T-helper 17 cell (primary cell): ENCODE results near the gene MGAT5B. TPM values are rescaled to one million over a fixed set of nuclear protein-coding genes. Genes with fewer than 3 reads are reported as not detected.

Experiments used
- ATAC-seq: fragments of 150-1000 bp; cut with Tn5 transposase; 2 replicates; pipeline ENCODE4 v1.10.0; 2021; ENCODE audit warnings: mild to moderate bottlenecking, moderate library complexity
- DNase-seq, 3 donors: peaks; one replicate each; pipeline versions ENCODE4 v3.0.0 to v3.0.0-alpha.2; 2020 to 2021
- H3K9me3 ChIP-seq: one replicate; pipeline ENCODE4 v1.7.0; 2013; ENCODE audit warnings: low read length, mild to moderate bottlenecking; ENCODE audit not compliant: control insufficient read depth, poor library complexity, severe bottlenecking
- H3K27ac Mint-ChIP-seq: one replicate; pipeline ENCODE4 v1.8.0; 2022; ENCODE audit warnings: mild to moderate bottlenecking, moderate library complexity, mixed read lengths
- H3K27me3 Mint-ChIP-seq: one replicate; pipeline ENCODE4 v1.8.0; 2022; ENCODE audit warnings: mixed read lengths
- H3K36me3 Mint-ChIP-seq: one replicate; pipeline ENCODE4 v1.8.0; 2022; ENCODE audit warnings: low read depth, mixed read lengths
- H3K4me1 Mint-ChIP-seq: one replicate; pipeline ENCODE4 v1.8.0; 2022; ENCODE audit warnings: mild to moderate bottlenecking, mixed read lengths
- H3K4me3 Mint-ChIP-seq: one replicate; pipeline ENCODE4 v1.8.0; 2022; ENCODE audit warnings: mild to moderate bottlenecking, moderate library complexity, mixed read lengths
- total RNA-seq, 4 donors: library from RNA in 2 of 4; stranded (reverse) in 2 of 4; gene quantifications; one replicate each; pipeline ENCODE4 v1.2.3 and lab custom pipeline; 2022 to 2026

MGAT5B gene
- total RNA-seq, 2 donors from 2014 or later, result 0.55 to 1.4 TPM

DNA sequence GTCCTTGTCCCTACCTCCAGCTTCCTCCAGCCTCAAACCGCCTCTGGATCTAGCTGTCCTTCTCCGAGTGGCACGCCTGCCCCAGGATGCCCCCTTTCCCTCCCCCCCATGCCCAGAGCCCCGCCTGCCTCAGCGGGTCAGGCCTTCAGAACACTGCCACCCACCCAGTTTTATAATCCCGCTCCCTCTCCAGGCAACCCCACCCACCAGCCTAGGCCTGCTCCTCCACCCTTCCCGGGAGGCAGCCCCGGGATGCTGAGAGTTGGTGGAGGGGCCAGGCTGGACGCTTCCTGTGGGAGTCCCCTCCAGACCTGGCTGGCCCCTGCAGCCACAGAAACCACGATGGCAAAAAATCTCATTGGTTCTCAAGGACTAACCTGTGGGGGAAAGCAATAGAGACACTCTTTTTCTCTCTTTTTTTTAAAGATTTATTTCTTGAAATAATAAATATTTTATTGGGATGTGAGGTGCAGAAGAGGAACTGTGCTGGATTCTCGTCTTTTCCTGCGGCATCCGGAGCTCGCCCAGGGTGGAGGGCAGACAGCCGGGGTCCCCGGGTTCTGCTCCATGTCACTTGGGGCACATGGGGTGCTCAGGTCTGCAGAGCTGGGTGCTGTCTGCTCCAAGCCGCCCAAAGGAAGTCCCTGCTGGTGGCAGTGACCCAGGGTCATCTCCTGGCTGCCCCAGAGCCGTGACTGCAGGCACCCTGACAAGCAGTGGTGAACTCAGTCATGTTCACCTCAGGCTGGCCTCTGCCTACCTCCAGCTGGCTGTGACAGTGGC is 81.9 kb downstream of the MGAT5B start:
- H3K4me1 Mint-ChIP-seq, result peaks cover 2% of the 10 kb centered on the region
- DNase-seq, result no peak
- no peak for ATAC-seq
- H3K27ac Mint-ChIP-seq, result no peak overlapping the region
- H3K36me3 Mint-ChIP-seq, result no peaks in the 10 kb centered on the region
- H3K27me3 Mint-ChIP-seq, result no peaks in the 10 kb centered on the region
- no peaks in the 10 kb centered on the region for H3K9me3 ChIP-seq
- H3K4me3 Mint-ChIP-seq, result no peak overlapping the region

DNA sequence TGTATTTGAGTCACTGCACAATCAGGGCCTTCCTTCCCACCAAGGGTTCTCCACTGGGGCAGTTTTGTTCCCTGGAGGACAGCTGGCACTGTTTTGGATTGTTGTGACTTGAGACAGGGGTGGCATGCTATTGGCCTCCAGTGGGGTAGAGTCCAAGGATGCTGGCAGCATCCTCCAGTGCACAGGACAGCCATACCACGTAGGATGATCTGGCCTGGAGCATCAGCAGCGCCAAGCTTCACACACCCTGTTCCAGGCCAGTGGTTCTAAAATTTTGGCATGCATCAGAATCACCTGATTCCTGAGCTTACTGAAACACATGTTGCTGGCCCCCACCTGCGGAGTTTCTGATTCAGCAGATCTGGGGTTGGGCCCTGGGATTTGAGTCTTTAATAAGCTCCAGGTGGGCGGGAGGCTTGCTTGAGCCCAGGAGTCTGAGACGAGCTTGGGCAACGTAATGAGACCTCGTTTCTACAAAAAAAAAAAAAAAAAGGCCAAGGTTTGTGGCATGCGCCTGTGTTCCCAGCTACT is 83.2 kb downstream of the MGAT5B start:
- Mint-ChIP-seq H3K36me3 (no peaks in the 10 kb centered on the region), H3K4me1 (peaks cover 2% of the 10 kb centered on the region), H3K27ac (no peak overlapping the region), H3K4me3 (no peak overlapping the region), H3K27me3 (no peaks in the 10 kb centered on the region)
- ATAC-seq, result no peak
- DNase-seq, result no peak
- no peaks in the 10 kb centered on the region for H3K9me3 ChIP-seq

DNA sequence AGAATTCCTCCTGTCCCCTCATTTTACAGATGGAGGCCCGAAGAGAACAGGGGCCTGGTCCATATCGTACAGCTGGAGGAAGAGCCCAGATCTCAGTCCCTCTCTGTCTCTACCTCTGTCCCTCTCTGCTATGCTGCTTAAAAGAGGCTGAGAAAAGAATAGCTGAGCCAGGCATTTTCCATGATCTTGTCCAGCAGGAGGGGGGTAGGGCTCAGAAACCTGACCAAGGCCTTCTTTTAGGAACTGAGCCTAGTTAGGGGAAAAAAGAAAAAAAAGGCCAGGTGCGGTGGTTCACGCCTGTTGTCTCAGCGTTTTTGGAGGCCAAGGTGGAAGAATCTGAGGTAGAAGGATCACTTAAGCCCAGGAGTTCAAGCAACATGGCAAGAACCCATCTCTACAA is 84.2 kb downstream of the MGAT5B start:
- Mint-ChIP-seq H3K36me3 (no peaks in the 10 kb centered on the region), H3K4me3 (no peak overlapping the region), H3K4me1 (peaks cover 2% of the 10 kb centered on the region), H3K27me3 (no peaks in the 10 kb centered on the region), H3K27ac (no peak overlapping the region)
- ATAC-seq (no peak), DNase-seq (no peak)
- no peaks in the 10 kb centered on the region for H3K9me3 ChIP-seq

DNA sequence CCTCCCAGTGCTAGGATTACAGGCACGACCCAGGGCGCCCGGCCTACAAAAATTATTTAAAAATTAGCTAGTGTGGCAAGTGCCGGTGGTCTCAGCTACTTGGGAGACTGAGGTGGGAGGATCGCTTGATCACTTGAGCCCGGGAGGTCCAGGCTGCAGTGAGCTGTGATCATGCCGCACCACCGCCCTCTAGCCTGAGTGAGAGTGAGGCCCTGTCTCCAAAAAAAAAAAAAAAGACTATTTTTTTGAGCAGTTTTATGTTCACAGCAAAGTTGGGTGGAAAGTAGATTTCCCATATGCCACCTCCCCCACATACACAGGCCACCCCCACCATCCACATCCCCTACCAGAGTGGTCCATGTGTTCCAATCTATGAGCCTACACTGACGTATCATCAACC is 84.9 kb downstream of the MGAT5B start:
- no peaks in the 10 kb centered on the region for H3K36me3 Mint-ChIP-seq
- ATAC-seq, result no peak
- no peak overlapping the region for H3K27ac Mint-ChIP-seq
- no peak for DNase-seq
- H3K4me1 Mint-ChIP-seq, result peaks cover 2% of the 10 kb centered on the region
- H3K27me3 Mint-ChIP-seq, result no peaks in the 10 kb centered on the region
- no peak overlapping the region for H3K4me3 Mint-ChIP-seq
- H3K9me3 ChIP-seq, result no peaks in the 10 kb centered on the region

DNA sequence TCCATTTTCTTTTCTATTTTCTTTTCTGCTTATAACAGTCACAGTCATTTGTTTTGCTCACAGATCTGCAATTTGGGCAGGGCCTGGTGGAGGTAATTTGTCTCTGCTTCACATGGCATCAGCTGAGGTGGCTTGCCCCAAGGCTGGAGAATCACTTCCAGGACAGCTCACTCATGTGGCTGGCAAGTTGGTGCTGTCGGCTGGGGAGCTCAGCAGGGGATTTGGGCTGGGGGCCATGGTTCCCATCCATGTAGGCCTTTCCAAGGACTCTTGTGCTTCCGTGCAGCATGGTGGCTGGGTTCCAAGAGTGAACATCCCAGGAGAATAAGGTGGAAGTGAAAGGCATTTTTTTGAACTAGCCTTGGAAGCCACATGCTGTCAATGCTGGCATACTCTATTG is 85.7 kb downstream of the MGAT5B start:
- Mint-ChIP-seq H3K4me3 (no peak overlapping the region), H3K36me3 (no peaks in the 10 kb centered on the region), H3K27me3 (no peaks in the 10 kb centered on the region), H3K4me1 (peaks cover 2% of the 10 kb centered on the region), H3K27ac (no peak overlapping the region)
- H3K9me3 ChIP-seq, result no peaks in the 10 kb centered on the region
- ATAC-seq (no peak), DNase-seq (no peak)

DNA sequence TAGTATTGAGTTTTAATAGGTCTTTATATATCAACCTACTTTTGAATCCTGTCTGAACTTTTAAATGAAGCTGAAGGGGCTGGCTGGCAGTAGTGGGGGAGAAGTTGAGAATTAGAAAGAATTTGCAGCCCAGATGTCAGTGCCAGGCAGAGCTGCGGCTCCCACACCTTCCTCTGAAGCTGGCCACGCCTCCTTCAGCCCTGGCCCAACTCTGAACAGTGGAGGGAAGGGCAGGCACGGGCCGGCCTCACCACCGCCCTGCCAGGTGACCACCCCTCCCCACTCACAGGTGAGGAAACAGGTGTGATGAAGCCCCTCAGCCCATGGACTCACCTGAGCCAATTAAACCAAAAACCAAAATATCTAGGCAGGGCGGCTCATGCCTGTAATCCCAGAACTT is 87.0 kb downstream of the MGAT5B start:
- no peak for DNase-seq
- no peak for ATAC-seq
- no peaks in the 10 kb centered on the region for H3K27me3 Mint-ChIP-seq
- no peak overlapping the region for H3K27ac Mint-ChIP-seq
- no peaks in the 10 kb centered on the region for H3K9me3 ChIP-seq
- H3K36me3 Mint-ChIP-seq, result no peaks in the 10 kb centered on the region
- no peak overlapping the region for H3K4me3 Mint-ChIP-seq
- peaks cover 2% of the 10 kb centered on the region for H3K4me1 Mint-ChIP-seq

DNA sequence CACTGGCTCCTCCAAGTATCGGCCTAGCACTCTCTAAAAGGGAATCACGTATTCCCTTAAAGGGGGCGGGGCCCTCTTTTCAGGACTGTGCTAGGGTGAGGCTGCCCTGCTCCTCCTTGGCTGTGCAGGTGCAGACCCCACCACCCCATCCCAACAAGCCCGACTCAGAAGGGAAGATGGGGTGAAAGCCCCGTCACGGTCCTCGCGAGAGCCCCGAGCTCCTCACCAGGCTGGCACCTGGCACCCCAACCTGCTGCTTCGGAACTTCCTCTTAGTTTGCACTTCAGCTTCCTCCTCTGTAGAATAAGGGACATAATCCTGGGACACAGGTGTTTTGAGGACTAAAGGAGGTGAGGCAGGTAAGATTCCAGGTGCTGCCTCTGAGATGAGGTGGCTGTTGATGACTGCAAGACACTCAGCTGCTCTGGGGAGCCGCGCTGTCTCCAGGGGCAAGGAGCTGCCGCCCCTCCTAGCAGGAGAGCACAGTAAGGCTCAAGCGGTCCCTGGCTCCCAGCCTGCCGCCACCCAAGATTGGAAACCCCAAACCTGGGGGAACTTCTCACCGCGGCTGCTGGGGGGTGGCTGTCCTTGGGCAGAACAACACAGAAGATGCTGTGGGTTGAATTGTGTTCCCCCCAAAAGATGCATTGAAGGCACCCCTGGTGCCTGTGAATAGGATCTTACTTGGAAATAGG is 88.8 kb downstream of the MGAT5B start:
- Mint-ChIP-seq H3K4me3 (no peak overlapping the region), H3K36me3 (no peaks in the 10 kb centered on the region), H3K27me3 (no peaks in the 10 kb centered on the region), H3K4me1 (peaks cover 3% of the 10 kb centered on the region), H3K27ac (no peak overlapping the region)
- no peak for DNase-seq
- no peak for ATAC-seq
- no peaks in the 10 kb centered on the region for H3K9me3 ChIP-seq

DNA sequence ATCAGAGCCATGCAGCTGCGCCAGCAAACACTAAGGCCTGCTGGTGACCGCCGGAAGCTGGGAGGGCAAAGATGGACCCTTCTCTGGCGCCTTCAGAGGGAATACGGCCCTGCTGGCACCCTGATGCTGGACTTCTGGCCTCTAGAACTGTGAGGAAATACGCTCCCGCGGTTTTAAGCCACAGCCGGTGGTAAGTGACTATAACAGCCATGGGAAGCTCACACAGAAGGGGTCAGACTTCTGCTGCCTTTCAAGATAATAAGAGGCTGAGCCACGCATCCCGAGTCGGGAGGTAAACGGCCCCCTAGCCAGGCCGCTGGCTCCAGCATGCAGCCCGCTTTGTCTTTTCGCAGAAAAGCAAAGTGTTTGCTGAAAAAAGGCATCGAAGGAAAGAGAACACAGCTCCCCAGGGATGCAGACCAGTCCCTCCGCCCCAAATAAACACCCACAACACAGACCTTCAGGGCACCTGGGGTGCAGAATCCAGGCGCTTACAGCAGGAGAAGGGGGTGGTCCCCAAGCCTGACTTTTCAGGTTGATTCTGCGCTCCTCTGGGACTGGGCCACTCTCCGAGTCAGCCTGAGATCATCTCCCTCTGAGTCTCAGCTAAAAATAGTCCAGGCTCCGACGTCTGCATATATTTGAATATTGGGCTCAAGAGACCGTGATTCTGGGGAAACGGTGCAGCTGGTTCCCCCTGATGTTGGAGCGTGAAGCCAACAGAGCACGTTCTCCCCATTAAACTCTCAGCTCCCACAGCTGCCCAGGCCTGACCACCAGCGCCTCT is 89.7 kb downstream of the MGAT5B start:
- H3K9me3 ChIP-seq, result no peaks in the 10 kb centered on the region
- no peak for DNase-seq
- ATAC-seq, result peak; percentile 65
- no peaks in the 10 kb centered on the region for H3K27me3 Mint-ChIP-seq
- H3K36me3 Mint-ChIP-seq, result peaks cover 2% of the 10 kb centered on the region
- H3K27ac Mint-ChIP-seq, result no peak overlapping the region
- H3K4me3 Mint-ChIP-seq, result no peak overlapping the region
- peaks cover 3% of the 10 kb centered on the region for H3K4me1 Mint-ChIP-seq

DNA sequence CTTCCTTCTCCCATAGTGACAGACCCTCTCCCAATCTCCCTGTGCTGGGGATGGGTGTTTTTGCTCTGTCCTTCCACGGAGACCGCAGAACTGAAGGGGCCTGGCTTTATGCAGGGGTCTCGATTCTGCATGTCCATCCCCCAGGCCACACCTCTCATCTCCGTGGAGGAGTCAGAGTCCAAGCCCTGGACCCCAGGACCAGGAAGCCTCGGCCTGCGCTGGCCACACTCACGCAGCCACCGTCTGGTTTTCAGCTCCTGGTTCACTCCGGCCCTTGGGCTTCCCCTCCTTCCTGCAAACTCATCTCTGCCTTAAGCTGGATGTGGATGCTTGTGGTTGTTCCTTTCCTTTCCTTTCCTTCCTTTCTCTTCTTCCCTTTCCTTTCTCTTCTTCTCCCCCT is 90.8 kb downstream of the MGAT5B start:
- ATAC-seq, result no peak
- no peak for DNase-seq
- Mint-ChIP-seq H3K27ac (peak overlapping the region; percentile 37), H3K4me1 (peaks cover 3% of the 10 kb centered on the region), H3K36me3 (peaks cover 3% of the 10 kb centered on the region), H3K4me3 (no peak overlapping the region), H3K27me3 (no peaks in the 10 kb centered on the region)
- H3K9me3 ChIP-seq, result no peaks in the 10 kb centered on the region

DNA sequence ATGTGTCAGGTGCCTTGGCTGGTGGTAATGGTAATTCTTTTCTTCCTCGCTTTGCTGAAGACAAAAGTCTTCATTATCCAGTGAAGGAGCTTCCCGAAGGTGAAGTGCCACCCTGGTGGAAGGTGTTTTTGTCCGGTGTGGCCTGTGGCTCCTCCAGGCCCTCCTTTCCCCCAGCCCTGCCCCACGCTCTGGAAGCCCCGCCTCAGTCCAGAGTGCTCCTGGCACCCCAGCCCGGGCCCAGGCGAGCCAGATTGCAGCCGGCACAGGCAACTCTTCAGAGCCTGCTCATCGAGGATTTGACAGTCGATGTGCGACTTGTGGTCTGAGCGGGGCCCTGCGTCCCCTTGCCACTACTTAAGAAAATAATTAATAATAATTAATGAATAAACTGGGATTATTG is 93.7 kb downstream of the MGAT5B start:
- DNase-seq, result no peak
- H3K9me3 ChIP-seq, result no peaks in the 10 kb centered on the region
- Mint-ChIP-seq H3K27me3 (no peaks in the 10 kb centered on the region), H3K36me3 (peaks cover 3% of the 10 kb centered on the region), H3K4me3 (no peak overlapping the region), H3K4me1 (peaks cover 6% of the 10 kb centered on the region), H3K27ac (no peak overlapping the region)
- ATAC-seq, result no peak

DNA sequence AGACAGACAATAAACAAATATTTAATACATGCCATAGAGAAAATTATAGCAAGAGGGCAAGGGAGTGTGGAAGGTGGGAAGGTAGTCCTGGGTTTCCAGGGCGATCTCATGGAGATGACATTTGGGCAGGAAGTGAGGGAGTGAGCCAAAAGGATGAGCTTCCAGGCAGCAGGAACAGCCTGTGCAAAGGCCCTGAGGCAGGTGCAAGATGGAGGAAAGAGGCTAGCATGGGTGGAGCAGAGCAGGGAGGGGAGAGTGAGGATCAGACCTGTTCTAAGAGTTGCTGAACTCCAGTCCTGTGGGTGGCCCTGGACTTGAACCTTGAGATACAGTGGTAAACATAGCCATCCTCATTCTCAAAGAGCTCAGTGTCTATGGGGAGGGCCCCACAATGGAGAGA is 94.7 kb downstream of the MGAT5B start:
- Mint-ChIP-seq H3K36me3 (peaks cover 3% of the 10 kb centered on the region), H3K27ac (peak overlapping the region; percentile 2)

DNA sequence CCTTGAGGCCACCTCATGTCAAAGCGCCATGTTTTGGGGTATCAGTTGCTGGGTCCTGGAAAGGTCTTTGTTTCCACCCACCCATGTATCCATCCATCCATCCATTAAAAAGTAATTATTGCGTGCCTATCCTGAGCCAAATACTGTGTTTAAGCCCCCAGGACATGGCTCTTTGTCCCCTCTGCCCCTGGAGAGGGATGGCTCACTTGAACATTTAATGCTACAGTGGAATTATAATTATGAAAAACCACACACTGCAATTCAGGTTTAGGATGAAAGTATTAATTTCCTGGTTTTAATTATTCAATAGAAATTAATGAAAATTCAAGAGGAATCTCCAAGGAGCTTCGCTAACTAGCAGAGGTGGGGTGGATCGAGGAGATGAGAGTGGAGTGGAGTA is 97.8 kb downstream of the MGAT5B start:
- Mint-ChIP-seq H3K27ac (peak overlapping the region; percentile 57), H3K27me3 (no peaks in the 10 kb centered on the region), H3K4me3 (no peak overlapping the region), H3K4me1 (peaks cover 25% of the 10 kb centered on the region), H3K36me3 (peaks cover 3% of the 10 kb centered on the region)
- no peak for ATAC-seq
- no peaks in the 10 kb centered on the region for H3K9me3 ChIP-seq
- DNase-seq, result no peak

More for the DNA sequence above, 94.7 kb downstream of the MGAT5B start:
- Mint-ChIP-seq H3K4me3 (no peak overlapping the region), H3K27me3 (no peaks in the 10 kb centered on the region), H3K4me1 (peaks cover 10% of the 10 kb centered on the region)
- DNase-seq (no peak), ATAC-seq (no peak)
- no peaks in the 10 kb centered on the region for H3K9me3 ChIP-seq

DNA sequence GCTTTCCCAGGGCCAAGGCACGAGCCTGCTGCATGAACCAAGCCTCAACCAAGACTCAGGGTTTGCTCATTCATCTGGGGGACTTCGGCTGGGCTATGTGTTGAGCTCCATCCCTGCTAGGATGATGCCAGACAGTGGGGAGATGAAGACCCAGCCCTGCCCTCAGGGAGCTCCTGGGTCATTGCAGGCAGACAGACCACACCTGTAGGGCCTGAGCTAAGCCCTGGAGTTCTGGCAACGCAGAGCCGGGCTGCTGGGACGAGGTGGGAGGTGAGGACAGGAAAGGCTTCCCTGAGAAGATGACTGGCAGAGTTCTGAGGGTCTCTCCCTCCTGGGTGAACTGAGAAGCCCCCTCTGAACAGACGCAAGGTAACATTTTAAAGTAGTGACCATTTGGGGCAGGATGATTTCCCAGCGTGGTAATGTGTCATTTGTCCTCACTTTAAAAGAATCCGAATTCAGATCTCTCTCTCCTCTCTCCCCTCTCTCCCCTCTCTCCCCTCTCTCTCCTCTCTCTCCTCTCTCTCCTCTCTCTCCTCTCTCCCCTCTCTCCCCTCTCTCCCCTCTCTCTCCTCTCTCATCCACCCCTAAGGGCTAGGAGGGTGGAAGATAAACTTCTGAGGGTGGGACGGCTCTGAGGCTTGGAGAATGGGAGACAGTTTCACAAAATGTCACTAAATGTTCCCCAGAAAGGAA is 98.4 kb downstream of the MGAT5B start:
- H3K4me1 Mint-ChIP-seq, result peaks cover 25% of the 10 kb centered on the region
- H3K27ac Mint-ChIP-seq, result peak overlapping the region; percentile 57

More for the DNA sequence above, 98.4 kb downstream of the MGAT5B start:
- ATAC-seq, result no peak
- H3K9me3 ChIP-seq, result no peaks in the 10 kb centered on the region
- Mint-ChIP-seq H3K27me3 (no peaks in the 10 kb centered on the region), H3K4me3 (no peak overlapping the region), H3K36me3 (peaks cover 3% of the 10 kb centered on the region)
- no peak for DNase-seq
